GM12872 (cell line): ENCODE data around the gene C18orf32.

Experiments
- CTCF ChIP-seq: IDR thresholded peaks from 3 replicates; pipeline ENCODE4 v1.5.1; 2011; ENCODE audit warnings: low read depth, mild to moderate bottlenecking, low read length, moderate library complexity; ENCODE audit not compliant: insufficient read depth

C18orf32 gene

GRCh38 chr18:49486953-49487710 lies at the start of gene C18orf32:
Gene C18orf32 (minus strand): TSS chr18:49487234. CDS start chr18:49483748, 3,486 bp downstream.
- TF ChIP-seq CTCF = no peak

GRCh38 chr18:49534846-49535601 lies 48.0 kb upstream of the C18orf32 start:
- no peak for TF ChIP-seq CTCF

- no peak for TF ChIP-seq CTCF
Measured at GRCh38 chr18:49531678-49532153, 44.7 kb upstream of the C18orf32 start.

- TF ChIP-seq CTCF = no peak
Measured at GRCh38 chr18:49529596-49529995, 42.6 kb upstream of the C18orf32 start.

GRCh38 chr18:49527631-49528327 lies 40.7 kb upstream of the C18orf32 start:
- no peak for TF ChIP-seq CTCF

- TF ChIP-seq CTCF = no peak
Measured at GRCh38 chr18:49525981-49526380, 38.9 kb upstream of the C18orf32 start.

GRCh38 chr18:49524951-49525350 lies 37.9 kb upstream of the C18orf32 start:
- TF ChIP-seq CTCF = no peak
